Lower leg skin (tissue), 4 donors: Measurements from ENCODE around the gene MYPOP. TPM values are rescaled to one million over a fixed set of nuclear protein-coding genes. Genes with fewer than 3 reads are reported as not detected.

Source experiments
- DNase-seq, 2 donors: peaks; one replicate each; pipeline ENCODE4 v3.0.0-alpha.2; 2019; ENCODE audit warnings: low spot score in 2 of 2
- H3K4me3 ChIP-seq: fragments of 200-600 bp; sonication (generic); 2 replicates; pipeline ENCODE4 v1.5.1; 2017; ENCODE audit warnings: mild to moderate bottlenecking, low read depth; ENCODE audit not compliant: poor library complexity, severe bottlenecking
- POLR2A ChIP-seq, 2 donors: fragments of 450-650 bp; IDR thresholded peaks; one replicate each; pipeline ENCODE4 v1.6.1; 2016 to 2017; ENCODE audit warnings: antibody characterized with exemption in 2 of 2, mild to moderate bottlenecking in 1 of 2, moderate library complexity in 1 of 2
- WGBS, 2 donors: methylation state at CpG; one replicate each; pipeline ENCODE4 v1.1.5; 2018; 5-methylcytosine and 5-hydroxymethylcytosine counted together
- intact Hi-C: fragments of 100-400 bp; cut with DNase I; formaldehyde crosslinking; loops from one replicate; pipeline ENCODE4 v1.15.0; 2023; ENCODE audit warnings: low total_unique reads
- total RNA-seq, 4 donors: library from RNA; depleted of rRNA; stranded (reverse); fragments of >200 nt; gene quantifications; one replicate each; pipeline ENCODE4 v1.1.0, GENCODE V29; 2016
- TF ChIP-seq, protein P1 (sequence below), 3 donors: fragments of 450-650 bp; IDR thresholded peaks; one replicate each; pipeline ENCODE4 v1.5.1; 2016; ENCODE audit warnings: antibody characterized with exemption in 3 of 3, mild to moderate bottlenecking in 3 of 3, moderate library complexity in 2 of 3

Gene MYPOP
- total RNA-seq, 4 donors from 2014 or later: 2.0 to 8.0 (median 7.2) TPM

DNA sequence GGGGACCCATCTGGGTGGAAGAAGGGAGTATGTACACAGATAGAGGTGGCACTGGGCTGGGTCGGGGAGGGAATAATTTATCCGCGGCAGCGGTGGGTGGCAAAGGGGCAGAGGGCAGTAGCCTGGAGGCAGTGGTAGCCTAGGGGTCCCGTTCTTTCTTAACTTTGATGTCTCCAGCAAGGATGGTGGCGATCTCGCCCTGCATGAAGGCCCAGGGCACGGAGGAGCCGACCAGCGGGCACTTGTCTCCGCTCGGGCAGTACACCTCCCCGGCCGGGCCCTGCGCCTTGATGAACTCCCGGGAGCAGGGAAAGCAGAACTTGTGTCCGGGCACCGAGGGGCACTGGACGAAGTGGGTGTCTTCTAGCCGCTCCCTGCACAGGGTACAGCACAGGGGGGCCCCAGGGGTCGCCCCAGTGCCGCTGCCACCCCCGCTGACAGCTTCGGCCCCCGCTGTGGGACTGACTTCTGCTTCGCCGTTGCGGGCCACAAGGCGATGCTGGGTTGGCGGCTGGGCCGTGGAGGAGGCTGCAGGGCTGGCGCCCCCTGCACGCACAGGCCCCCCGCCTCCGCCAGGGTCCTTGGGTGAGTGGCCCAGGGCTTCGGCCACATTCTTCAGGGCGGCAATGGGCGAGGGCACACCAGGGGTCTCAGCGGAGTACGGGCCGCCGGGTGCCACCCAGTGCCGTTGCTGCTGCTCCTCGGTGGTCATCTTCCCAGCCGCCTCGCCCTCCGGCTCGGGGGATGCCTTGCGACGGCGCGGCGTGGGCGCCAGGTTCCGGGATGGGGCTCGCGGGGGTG, 18.3 kb downstream of the MYPOP start:
- WGBS, 2 donors: 86 to 94% methylated on average over 34 to 46 of the region's 57 CpGs
- TF ChIP-seq, protein P1, sequence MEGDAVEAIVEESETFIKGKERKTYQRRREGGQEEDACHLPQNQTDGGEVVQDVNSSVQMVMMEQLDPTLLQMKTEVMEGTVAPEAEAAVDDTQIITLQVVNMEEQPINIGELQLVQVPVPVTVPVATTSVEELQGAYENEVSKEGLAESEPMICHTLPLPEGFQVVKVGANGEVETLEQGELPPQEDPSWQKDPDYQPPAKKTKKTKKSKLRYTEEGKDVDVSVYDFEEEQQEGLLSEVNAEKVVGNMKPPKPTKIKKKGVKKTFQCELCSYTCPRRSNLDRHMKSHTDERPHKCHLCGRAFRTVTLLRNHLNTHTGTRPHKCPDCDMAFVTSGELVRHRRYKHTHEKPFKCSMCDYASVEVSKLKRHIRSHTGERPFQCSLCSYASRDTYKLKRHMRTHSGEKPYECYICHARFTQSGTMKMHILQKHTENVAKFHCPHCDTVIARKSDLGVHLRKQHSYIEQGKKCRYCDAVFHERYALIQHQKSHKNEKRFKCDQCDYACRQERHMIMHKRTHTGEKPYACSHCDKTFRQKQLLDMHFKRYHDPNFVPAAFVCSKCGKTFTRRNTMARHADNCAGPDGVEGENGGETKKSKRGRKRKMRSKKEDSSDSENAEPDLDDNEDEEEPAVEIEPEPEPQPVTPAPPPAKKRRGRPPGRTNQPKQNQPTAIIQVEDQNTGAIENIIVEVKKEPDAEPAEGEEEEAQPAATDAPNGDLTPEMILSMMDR (IDR thresholded peaks at IDR 0.05): no peak
- no peak for TF ChIP-seq POLR2A (IDR thresholded peaks at IDR 0.05)
- no peak overlapping the region for H3K4me3 ChIP-seq
- intact Hi-C loops: no loop called here
- DNase-seq: no peak

DNA sequence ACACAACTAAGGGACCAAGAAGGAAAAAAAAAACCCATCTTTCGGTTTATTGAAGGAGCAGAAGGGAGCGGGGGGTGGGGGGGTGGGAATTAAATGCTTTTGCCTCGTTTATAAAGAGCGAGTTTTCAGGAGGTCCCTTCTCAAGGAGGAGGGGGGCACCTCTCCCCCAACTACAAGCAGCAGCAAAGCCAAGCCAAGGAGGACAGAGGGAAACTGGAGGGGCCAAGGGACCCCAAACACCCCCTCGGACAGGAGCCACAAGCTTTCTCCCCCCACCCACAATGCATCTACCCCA, 18.9 kb downstream of the MYPOP start:
- intact Hi-C loops: no loop called here
- no peak overlapping the region for H3K4me3 ChIP-seq
- 20 to 31% methylated on average over 5 of the region's 5 CpGs for WGBS, 2 donors

DNA sequence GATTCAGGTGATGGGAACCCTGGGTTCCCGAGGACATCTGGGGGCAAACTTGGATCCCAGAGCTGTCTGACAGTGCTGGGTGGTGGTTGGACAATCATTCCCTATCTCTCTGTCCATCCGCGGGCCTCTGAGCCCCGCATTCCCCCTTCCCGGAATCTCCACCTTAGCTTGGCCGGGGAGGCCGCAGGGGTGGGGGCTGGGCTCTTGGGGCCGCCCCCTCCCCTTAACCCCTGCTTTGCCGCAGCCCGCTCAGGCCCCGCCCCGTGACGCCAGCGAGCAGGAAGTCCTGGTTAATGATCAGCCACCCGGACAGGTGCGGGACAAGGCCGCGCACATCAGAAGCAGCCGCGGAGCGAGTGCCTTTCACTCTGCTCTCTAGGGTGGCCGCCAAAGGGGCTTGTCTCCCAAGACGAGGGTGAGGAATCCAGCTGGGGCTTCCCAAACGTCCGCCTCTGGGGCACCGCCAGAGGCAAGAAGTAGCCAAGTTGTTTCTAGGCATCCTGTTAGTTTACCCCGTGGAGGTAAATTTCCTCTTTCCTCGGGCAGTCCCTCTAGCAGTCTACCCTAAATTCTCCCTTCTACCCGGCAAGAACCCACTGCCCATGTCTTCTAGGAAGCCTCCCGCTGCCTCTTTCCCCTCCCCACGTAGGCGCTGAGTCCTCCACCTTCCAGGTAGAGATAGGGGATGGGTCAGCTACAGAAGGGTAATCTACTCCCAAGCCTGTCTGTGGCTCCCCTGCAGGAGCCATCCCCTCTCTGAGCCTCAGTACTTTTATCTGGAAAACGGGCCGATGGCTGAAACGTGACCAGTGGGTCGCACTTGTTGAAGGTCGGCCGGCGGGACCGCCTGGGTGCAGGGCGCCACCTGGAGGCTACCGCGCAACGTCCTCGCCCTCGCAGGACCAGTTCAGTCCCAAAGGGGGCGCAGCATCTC, 19.5 kb downstream of the MYPOP start:
- no peak overlapping the region for H3K4me3 ChIP-seq
- intact Hi-C loops: no loop called here
- 10 to 16% methylated on average over 45 to 46 of the region's 47 CpGs for WGBS, 2 donors
- peak; percentile 60 to 95 for DNase-seq
- TF ChIP-seq POLR2A (IDR thresholded peaks at IDR 0.05): no peak
- TF ChIP-seq, protein P1 (IDR thresholded peaks at IDR 0.05): peak in 1 of 3 donors; percentile 79

More for the DNA sequence above, 18.9 kb downstream of the MYPOP start:
- no peak for DNase-seq
- TF ChIP-seq POLR2A (IDR thresholded peaks at IDR 0.05): no peak
- TF ChIP-seq, protein P1 (IDR thresholded peaks at IDR 0.05): no peak

DNA sequence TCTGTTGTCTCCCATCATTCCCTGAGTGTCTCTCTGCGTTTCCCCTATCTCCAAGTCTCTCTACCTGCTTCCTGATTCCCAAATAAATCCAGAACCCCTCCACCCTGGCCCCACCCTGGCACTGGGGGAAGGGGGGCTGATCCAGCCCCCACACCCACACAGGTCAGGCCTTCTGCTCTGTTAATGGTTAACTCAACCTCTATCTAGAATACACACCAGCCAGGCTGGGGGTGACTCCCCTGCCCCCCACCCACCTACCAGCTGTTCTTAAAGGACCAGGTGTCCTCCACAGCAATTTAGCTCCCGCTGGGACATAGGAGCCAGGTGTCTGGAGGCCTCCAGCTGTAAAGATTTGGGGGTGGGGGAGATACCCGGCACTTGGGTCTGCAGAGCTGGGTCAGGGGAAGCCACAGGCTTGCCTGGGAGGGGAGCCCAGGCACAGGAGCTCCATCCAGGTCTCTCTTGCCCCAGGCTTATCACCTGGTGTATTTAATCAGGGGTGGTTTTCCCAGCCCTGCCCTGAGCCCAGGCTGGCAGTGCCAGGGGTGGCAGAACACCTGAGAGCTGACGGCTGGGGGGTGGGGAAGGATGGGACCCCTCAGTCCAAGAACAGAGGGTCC, 20.4 kb downstream of the MYPOP start:
- TF ChIP-seq, protein P1 (IDR thresholded peaks at IDR 0.05): no peak
- DNase-seq: no peak
- intact Hi-C loops: no loop called here
- no peak overlapping the region for H3K4me3 ChIP-seq
- WGBS, 2 donors: 55 to 67% methylated on average over 3 to 4 of the region's 4 CpGs

GRCh38 chr19:45881082-45881908, 21.1 kb downstream of the MYPOP start:
- intact Hi-C loops: no loop called here
- DNase-seq: no peak
- no peak overlapping the region for H3K4me3 ChIP-seq
- TF ChIP-seq POLR2A (IDR thresholded peaks at IDR 0.05): no peak
- TF ChIP-seq, protein P1 (IDR thresholded peaks at IDR 0.05): no peak
- 87 to 88% methylated on average over 10 of the region's 10 CpGs for WGBS, 2 donors
